Colonic mucosa (tissue), 4 donors: ENCODE measurements around the gene PPM1F. TPM values are rescaled to one million over a fixed set of nuclear protein-coding genes. Genes with fewer than 3 reads are reported as not detected.

Source experiments
- DNase-seq: peaks from one replicate; pipeline ENCODE4 v3.0.0-alpha.2; 2020
- H3K27ac ChIP-seq: fragments of 200-600 bp; one replicate; pipeline ENCODE4 v1.8.0; 2021
- H3K27me3 ChIP-seq: fragments of 200-600 bp; one replicate; pipeline ENCODE4 v1.8.0; 2021
- H3K36me3 ChIP-seq: fragments of 200-600 bp; one replicate; pipeline ENCODE4 v1.8.0; 2021
- H3K4me1 ChIP-seq: fragments of 200-600 bp; one replicate; pipeline ENCODE4 v1.8.0; 2021; ENCODE audit warnings: mild to moderate bottlenecking
- H3K4me3 ChIP-seq: fragments of 200-600 bp; one replicate; pipeline ENCODE4 v1.8.0; 2021
- H3K9ac ChIP-seq, 2 donors: one replicate each; pipeline ENCODE4 v1.7.0; 2013; ENCODE audit warnings: control low read depth in 2 of 2, low read depth in 2 of 2, low read length in 2 of 2
- H3K9me3 ChIP-seq: fragments of 200-600 bp; one replicate; pipeline ENCODE4 v1.8.0; 2021
- intact Hi-C: fragments of 100-400 bp; cut with DNase I; formaldehyde crosslinking; loops from one replicate; pipeline ENCODE4 v1.14.1; 2022
- total RNA-seq, 2 donors: library from RNA; stranded (reverse); fragmentation: NEBNext Ultra II Directional in 1 of 2; extraction: Animal tissue kit (Norgen Biotek cat#: 25700) in 1 of 2; gene quantifications; one replicate each; pipeline ENCODE4 v1.2.1, GENCODE V29; 2021
- TF ChIP-seq, protein P1 (sequence below): fragments of 200-600 bp; IDR thresholded peaks from one replicate; pipeline ENCODE4 v1.8.0; 2022; ENCODE audit warnings: antibody characterized with exemption, mild to moderate bottlenecking
- donor health status: healthy.
- donor health status: DM: no; HTN: no; CAD: no.
- donor health status: DM: no; HTN: no; CAD: no.

The PPM1F gene
- total RNA-seq, 2 donors from 2014 or later = 9.5 to 15.3 TPM

DNA sequence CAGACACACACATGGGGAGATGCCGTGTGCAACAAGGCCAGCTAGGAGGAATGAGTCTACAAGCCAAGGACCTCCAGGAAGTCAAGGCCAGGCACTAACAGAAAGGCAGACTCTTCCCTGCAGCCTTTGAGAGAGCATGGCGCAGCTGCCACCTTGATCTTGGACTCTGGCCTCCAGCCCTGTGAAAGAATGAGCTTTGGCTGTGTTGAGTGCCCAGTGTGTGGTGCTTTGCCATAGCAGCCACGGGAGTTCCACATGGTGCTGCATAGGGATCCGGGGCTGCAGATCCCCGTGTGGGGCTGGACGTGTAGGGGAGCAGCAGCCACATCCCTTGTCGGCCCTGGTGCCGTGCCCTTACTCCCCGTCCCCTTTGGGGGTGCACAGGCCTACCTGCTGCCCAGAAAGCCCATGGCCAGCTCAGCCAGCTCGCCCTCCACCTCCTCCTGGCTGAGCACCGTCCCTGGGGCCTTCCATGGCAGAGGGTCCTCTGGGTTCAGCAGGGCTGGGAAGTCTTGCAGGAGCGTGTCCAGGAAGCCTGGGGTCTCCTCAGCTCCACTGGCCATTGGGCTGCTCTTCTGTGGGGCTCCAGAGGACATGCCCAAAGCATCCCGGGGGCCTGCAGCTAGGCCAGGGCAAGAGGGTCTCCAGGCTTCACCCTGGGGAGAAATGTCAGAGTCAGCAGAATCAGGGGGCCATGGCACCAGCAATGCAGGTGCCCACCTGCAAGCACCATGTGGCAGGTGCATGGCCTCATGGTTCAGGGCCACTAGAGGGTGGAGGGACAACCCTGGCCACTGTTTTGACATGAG lies 7.0 kb downstream of the PPM1F start:
- Histone ChIP-seq H3K9me3 (no peaks in the 10 kb centered on the region), H3K27ac (no peak overlapping the region), H3K4me3 (no peak overlapping the region), H3K4me1 (no peaks in the 10 kb centered on the region), H3K9ac (no peak overlapping the region), H3K36me3 (no peaks in the 10 kb centered on the region), H3K27me3 (no peaks in the 10 kb centered on the region)
- TF ChIP-seq, protein P1, sequence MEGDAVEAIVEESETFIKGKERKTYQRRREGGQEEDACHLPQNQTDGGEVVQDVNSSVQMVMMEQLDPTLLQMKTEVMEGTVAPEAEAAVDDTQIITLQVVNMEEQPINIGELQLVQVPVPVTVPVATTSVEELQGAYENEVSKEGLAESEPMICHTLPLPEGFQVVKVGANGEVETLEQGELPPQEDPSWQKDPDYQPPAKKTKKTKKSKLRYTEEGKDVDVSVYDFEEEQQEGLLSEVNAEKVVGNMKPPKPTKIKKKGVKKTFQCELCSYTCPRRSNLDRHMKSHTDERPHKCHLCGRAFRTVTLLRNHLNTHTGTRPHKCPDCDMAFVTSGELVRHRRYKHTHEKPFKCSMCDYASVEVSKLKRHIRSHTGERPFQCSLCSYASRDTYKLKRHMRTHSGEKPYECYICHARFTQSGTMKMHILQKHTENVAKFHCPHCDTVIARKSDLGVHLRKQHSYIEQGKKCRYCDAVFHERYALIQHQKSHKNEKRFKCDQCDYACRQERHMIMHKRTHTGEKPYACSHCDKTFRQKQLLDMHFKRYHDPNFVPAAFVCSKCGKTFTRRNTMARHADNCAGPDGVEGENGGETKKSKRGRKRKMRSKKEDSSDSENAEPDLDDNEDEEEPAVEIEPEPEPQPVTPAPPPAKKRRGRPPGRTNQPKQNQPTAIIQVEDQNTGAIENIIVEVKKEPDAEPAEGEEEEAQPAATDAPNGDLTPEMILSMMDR = no peak
- no peak for DNase-seq
- intact Hi-C loops = no loop called here

DNA sequence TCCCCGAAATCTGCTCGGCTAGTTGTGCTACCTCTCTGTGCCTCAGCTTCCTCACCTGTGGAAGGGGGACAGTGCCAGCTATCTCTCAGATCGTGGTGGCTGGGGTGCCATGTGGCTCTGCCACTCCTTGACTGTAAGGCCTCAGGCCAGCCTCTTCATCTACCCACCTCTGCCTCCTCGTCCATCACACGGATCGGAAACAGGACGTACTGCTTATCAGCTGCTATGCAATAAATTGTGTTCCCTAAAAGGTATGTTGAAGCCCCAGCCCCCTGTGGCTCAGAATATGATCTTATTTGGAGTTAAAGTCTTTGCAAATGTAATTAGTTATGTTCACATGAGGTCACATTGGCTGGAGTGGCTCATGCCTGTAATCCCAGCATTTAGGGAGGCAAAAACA lies 7.8 kb downstream of the PPM1F start:
- H3K27ac ChIP-seq = no peak overlapping the region
- TF ChIP-seq, protein P1 = no peak
- intact Hi-C loops = no loop called here
- H3K27me3 ChIP-seq = no peaks in the 10 kb centered on the region
- no peak overlapping the region for H3K4me3 ChIP-seq
- H3K9me3 ChIP-seq = no peaks in the 10 kb centered on the region
- H3K4me1 ChIP-seq = no peaks in the 10 kb centered on the region
- no peak for DNase-seq
- H3K36me3 ChIP-seq = no peaks in the 10 kb centered on the region
- no peak overlapping the region for H3K9ac ChIP-seq

DNA sequence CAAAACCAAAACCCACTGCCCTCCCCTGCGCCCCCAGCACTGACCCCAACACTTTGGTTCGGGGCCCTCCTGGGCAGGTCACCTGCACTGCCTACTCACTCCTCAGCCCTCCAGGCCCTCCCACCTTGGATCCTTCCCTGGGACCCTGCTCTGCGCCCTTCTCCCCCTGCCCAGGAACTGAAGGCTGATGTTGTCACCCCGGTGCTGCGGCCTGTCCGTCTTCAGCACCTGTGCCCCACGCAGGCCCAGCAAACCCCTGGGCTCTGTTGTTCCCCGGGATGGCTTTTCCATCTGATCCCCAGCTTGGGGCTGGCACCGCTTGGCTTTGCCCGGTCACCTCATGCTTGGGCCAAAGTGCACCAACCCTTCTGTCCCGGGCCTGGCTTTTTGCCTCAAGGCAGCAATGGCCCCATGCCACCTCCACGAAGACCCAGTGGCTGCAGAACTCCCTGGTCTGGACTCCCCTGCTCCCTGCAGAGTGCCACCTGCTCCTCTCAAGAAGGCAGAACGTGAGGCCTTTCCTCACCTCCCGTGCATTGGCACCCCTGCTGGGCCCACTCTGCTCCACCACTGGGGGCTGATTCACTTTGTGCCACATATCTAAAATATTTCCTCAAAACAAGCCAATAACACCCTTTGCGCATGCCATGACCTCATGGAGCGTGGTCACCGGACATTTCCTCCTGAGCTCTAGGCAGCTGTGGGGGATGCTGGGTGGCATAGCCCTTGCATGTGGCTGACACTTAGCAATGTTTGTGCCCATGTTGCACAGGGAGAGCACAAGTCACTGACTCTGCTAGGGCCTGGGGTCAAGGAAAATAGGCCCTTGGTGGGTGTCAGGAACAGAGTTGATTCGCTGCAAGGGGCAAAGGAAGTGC lies 8.8 kb downstream of the PPM1F start:
- H3K36me3 ChIP-seq = no peaks in the 10 kb centered on the region
- intact Hi-C loops = no loop called here
- H3K9me3 ChIP-seq = no peaks in the 10 kb centered on the region
- no peak overlapping the region for H3K4me3 ChIP-seq
- no peak overlapping the region for H3K27ac ChIP-seq
- TF ChIP-seq, protein P1 = no peak
- peaks cover 3% of the 10 kb centered on the region for H3K4me1 ChIP-seq
- no peaks in the 10 kb centered on the region for H3K27me3 ChIP-seq
- peak overlapping the region in 1 of 2 donors; percentile 7 for H3K9ac ChIP-seq
- DNase-seq = no peak

DNA sequence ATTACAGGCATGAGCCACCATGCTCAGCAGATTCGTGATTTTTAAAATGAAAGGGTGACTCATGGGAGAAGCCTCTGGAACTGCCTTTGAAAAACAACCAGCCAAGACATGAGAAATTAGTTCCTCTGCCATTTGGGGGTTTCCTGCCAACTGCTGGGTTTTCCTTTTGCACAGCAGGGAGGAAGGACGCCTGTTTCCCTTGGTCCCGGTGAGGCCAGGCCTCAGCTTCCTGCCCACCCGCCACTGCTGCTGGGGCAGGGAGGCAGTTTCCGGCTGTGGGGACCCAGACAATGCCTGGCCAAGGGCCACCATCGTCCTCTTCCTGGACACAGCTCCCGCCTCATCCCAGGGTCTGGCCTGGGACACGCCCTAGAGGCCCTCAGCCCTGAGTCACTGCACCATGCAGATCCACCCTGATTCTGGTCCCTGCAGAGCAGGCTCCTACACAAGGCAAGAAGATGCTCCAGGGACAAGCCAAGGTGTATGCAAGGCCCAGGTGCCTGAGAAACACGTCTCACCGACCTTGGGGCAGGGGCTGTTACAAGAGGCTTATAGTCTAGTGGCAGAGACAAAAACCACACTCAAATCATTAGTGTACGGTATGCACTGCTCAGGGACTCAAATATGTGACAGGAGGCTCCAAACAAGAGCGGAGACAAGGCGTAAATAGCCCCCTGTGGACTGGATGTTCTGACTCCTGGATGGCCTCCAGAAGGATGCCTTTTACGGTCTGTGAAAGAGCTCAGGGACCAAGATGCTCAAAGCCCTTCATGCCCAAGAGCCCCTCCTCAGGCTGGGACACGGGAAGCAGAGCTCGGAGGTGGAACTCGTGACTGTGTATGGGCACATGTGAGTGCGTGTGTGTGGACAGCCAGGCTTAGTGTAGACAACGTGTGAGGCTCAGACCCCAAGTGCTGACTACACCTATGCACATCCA lies 10.0 kb downstream of the PPM1F start:
- DNase-seq = peak; percentile 44
- intact Hi-C loops = no loop called here

More for the DNA sequence above, 10.0 kb downstream of the PPM1F start:
- Histone ChIP-seq H3K4me3 (no peak overlapping the region), H3K4me1 (peaks cover 8% of the 10 kb centered on the region), H3K27me3 (no peaks in the 10 kb centered on the region), H3K9ac (peak overlapping the region in 1 of 2 donors; percentile 47), H3K9me3 (no peaks in the 10 kb centered on the region), H3K36me3 (no peaks in the 10 kb centered on the region), H3K27ac (peak overlapping the region; percentile 60)
- TF ChIP-seq, protein P1 = no peak
